Endometrial microvascular endothelial cells (primary cell): ENCODE data around the gene GALE. TPM values are rescaled to one million over a fixed set of nuclear protein-coding genes. Genes with fewer than 3 reads are reported as not detected.
"Not testable (repeated sequence)": the region's sequence is repeated elsewhere in the genome, so short reads cannot be mapped to it uniquely, and the experiment has no call there.

Source experiments
- in situ Hi-C: cut with HindIII; loops from 2 replicates; pipeline ENCODE4 v1.10.0; 2017; ENCODE audit warnings: low sequenced_read_pairs, low pct_unique_long_range_greater_than_20kb; ENCODE audit errors: inconsistent ontology term
- total RNA-seq: library from RNA; depleted of rRNA; stranded (reverse); fragments of >200 nt; gene quantifications from one replicate; pipeline ENCODE4 v1.2.3, GENCODE V29; 2015; ENCODE audit errors: inconsistent ontology term

GALE gene
- total RNA-seq, 1 donor from 2014 or later = 86.0 TPM

GRCh38 chr1:23794732-23795182, 5.8 kb downstream of the GALE start:
- in situ Hi-C loops = not testable (repeated sequence)

GRCh38 chr1:23793861-23794731, 6.5 kb downstream of the GALE start:
- in situ Hi-C loops = no loop called here

- in situ Hi-C loops = no loop called here
Measured at GRCh38 chr1:23793018-23793781, 7.4 kb downstream of the GALE start.

- in situ Hi-C loops = no loop called here
Measured at GRCh38 chr1:23792151-23792945, 8.2 kb downstream of the GALE start.

GRCh38 chr1:23791516-23792047, 9.0 kb downstream of the GALE start:
- in situ Hi-C loops = no loop called here

GRCh38 chr1:23790696-23791515, 9.6 kb downstream of the GALE start, which contains the start of gene LYPLA2:
TSS of gene LYPLA2 (plus strand) at chr1:23791145. CDS start at chr1:23792683, 1,538 bp downstream.
- in situ Hi-C loops = no loop called here

GRCh38 chr1:23788695-23789094, 11.9 kb downstream of the GALE start:
- in situ Hi-C loops = no loop called here

GRCh38 chr1:23787701-23788100, 12.9 kb downstream of the GALE start:
- in situ Hi-C loops = no loop called here

- in situ Hi-C loops = no loop called here
Measured at GRCh38 chr1:23784846-23785245, 15.7 kb downstream of the GALE start.

- in situ Hi-C loops = not testable (repeated sequence)
Measured at GRCh38 chr1:23783141-23783540, 17.4 kb downstream of the GALE start.

GRCh38 chr1:23779826-23780371, 20.7 kb downstream of the GALE start:
- in situ Hi-C loops = no loop called here

- in situ Hi-C loops = no loop called here
Measured at GRCh38 chr1:23777979-23778814, 22.4 kb downstream of the GALE start, which contains the start of gene PITHD1. TSS of gene PITHD1 (plus strand) at chr1:23778418. CDS start at chr1:23778516, 98 bp downstream.

GRCh38 chr1:23776217-23776616, 24.3 kb downstream of the GALE start:
- in situ Hi-C loops = no loop called here

GRCh38 chr1:23774174-23774880, 26.2 kb downstream of the GALE start:
- in situ Hi-C loops = no loop called here

- in situ Hi-C loops = no loop called here
Measured at GRCh38 chr1:23772854-23773242, 27.7 kb downstream of the GALE start.
